Transverse colon (tissue), 4 donors: ENCODE results near the gene NSL1.

Experiments used
- EP300 ChIP-seq: sonication (generic); formaldehyde crosslinking; IDR thresholded peaks from one replicate; pipeline ENCODE4 v1.6.1; 2017; ENCODE audit warnings: antibody characterized with exemption, low read depth
- POLR2A ChIP-seq: fragments of 450-650 bp; IDR thresholded peaks from one replicate; pipeline ENCODE4 v1.6.1; 2016; ENCODE audit warnings: antibody characterized with exemption, mild to moderate bottlenecking, moderate library complexity
- POLR2AphosphoS5 ChIP-seq, 3 donors: sonication (generic); formaldehyde crosslinking; IDR thresholded peaks; one replicate each; pipeline ENCODE4 v1.6.1; 2016; ENCODE audit warnings: antibody characterized with exemption in 3 of 3
- TF ChIP-seq, protein P1 (sequence below), 5 experiments: fragments of 200-600 bp in 3 of 5; fragments of 450-650 bp in 2 of 5; sonication (generic) in 3 of 5; IDR thresholded peaks; 1 replicate in 2 of 5; 2 replicates in 3 of 5; pipeline ENCODE4 v1.5.1; 2016 to 2017; ENCODE audit warnings: antibody characterized with exemption in 5 of 5, inconsistent platforms in 3 of 5, mild to moderate bottlenecking in 2 of 5, moderate library complexity in 1 of 5

DNA sequence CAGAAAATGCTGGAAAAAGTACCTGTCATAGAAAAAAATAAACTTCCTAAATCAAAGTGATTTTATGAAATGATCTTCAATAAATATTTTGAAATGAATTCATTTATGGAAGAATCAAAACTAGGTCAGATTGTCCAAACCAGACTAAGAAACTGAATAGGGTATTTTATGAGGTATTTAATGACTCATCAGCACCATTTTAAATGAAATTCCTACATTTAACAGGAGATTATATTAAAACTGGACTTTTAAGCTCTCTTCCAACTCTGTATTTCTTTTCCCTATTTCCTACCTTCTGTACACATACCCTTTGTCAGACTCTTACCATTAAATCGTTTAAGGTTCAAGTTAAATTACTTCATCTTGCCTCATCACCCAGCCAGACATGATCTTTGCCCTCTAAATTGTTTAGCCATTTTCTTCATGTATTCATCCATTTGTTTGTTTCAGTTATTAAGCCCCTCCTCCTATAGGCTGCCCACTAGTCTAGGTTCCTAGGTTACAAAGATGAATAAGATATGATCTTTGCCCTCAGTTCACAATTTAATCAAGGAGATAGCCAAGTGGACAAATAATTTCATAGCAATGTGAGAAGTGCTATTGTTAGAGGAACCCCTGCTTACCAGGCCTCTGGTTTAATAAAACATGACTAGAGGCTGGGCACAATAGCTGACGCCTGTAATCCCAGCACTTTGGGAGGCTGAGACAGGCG, 25.1 kb upstream of the NSL1 start:
- TF ChIP-seq, protein P1, sequence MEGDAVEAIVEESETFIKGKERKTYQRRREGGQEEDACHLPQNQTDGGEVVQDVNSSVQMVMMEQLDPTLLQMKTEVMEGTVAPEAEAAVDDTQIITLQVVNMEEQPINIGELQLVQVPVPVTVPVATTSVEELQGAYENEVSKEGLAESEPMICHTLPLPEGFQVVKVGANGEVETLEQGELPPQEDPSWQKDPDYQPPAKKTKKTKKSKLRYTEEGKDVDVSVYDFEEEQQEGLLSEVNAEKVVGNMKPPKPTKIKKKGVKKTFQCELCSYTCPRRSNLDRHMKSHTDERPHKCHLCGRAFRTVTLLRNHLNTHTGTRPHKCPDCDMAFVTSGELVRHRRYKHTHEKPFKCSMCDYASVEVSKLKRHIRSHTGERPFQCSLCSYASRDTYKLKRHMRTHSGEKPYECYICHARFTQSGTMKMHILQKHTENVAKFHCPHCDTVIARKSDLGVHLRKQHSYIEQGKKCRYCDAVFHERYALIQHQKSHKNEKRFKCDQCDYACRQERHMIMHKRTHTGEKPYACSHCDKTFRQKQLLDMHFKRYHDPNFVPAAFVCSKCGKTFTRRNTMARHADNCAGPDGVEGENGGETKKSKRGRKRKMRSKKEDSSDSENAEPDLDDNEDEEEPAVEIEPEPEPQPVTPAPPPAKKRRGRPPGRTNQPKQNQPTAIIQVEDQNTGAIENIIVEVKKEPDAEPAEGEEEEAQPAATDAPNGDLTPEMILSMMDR (IDR thresholded peaks at IDR 0.05): no peak
- TF ChIP-seq POLR2A: no peak
- no peak for TF ChIP-seq EP300
- no peak for TF ChIP-seq POLR2AphosphoS5 (IDR thresholded peaks at IDR 0.05)
